GM18505 (cell line): ENCODE results near the gene SBF2.

Source experiments
- ATAC-seq: cut with Tn5 transposase; IDR thresholded peaks from one replicate; pipeline ENCODE4 v1.9.1; 2021; ENCODE audit not compliant: unreplicated experiment
- POLR2A ChIP-seq: IDR thresholded peaks from 4 replicates; pipeline ENCODE4 v1.6.1; 2011; ENCODE audit warnings: borderline replicate concordance; ENCODE audit not compliant: insufficient read depth, insufficient read length; ENCODE audit errors: extremely low read depth

Gene SBF2

GRCh38 chr11:10308201-10308954 is 14.4 kb upstream of the SBF2 start:
- no peak for TF ChIP-seq POLR2A
- no peak for ATAC-seq

GRCh38 chr11:10307400-10308200 is 13.6 kb upstream of the SBF2 start:
- TF ChIP-seq POLR2A, result no peak
- peak; percentile 56 for ATAC-seq

GRCh38 chr11:10307022-10307399 is 13.0 kb upstream of the SBF2 start:
- no peak for ATAC-seq
- TF ChIP-seq POLR2A, result no peak

GRCh38 chr11:10305964-10306918 is 12.2 kb upstream of the SBF2 start:
- no peak for ATAC-seq
- no peak for TF ChIP-seq POLR2A

- no peak for TF ChIP-seq POLR2A
- ATAC-seq, result no peak
Observed at GRCh38 chr11:10305262-10305963, 11.4 kb upstream of the SBF2 start.

GRCh38 chr11:10304495-10305261 is 10.7 kb upstream of the SBF2 start, which contains the start of gene ADM:
Gene ADM (plus strand): TSS chr11:10305073. CDS start chr11:10305701, 628 bp downstream.
- no peak for ATAC-seq
- peak; percentile 37 for TF ChIP-seq POLR2A

GRCh38 chr11:10303558-10304363 is 9.7 kb upstream of the SBF2 start:
- ATAC-seq, result no peak
- no peak for TF ChIP-seq POLR2A

GRCh38 chr11:10302744-10303557 is 8.9 kb upstream of the SBF2 start:
- no peak for ATAC-seq

GRCh38 chr11:10302359-10302743 is 8.3 kb upstream of the SBF2 start:
- no peak for ATAC-seq

More at GRCh38 chr11:10302744-10303557, 8.9 kb upstream of the SBF2 start:
- peak; percentile 24 for TF ChIP-seq POLR2A

GRCh38 chr11:10301656-10302358 is 7.8 kb upstream of the SBF2 start:
- ATAC-seq, result no peak

More at GRCh38 chr11:10302359-10302743, 8.3 kb upstream of the SBF2 start:
- TF ChIP-seq POLR2A, result no peak

GRCh38 chr11:10298342-10298741 is 4.3 kb upstream of the SBF2 start:
- no peak for TF ChIP-seq POLR2A
- peak; percentile 85 for ATAC-seq

More at GRCh38 chr11:10301656-10302358, 7.8 kb upstream of the SBF2 start:
- no peak for TF ChIP-seq POLR2A
